HepG2 (cell line): Measurements from ENCODE around the gene ATR. TPM values are rescaled to one million over a fixed set of nuclear protein-coding genes. Genes with fewer than 3 reads are reported as not detected.

Source experiments
- ATAC-seq: fragments of 200-7000 bp; cut with Tn5 transposase; 3 replicates; pipeline ENCODE4 v1.9.1; 2020; ENCODE audit warnings: mild to moderate bottlenecking, moderate library complexity
- BruUV-seq: library from RNA; stranded (reverse); fragments of 400-500 nt; replicated peaks from 2 replicates; lab custom pipeline; 2021; lab: Mats Ljungman, UMichigan
- CTCF ChIA-PET: fragments of 300-600 bp; formaldehyde crosslinking; extraction: SDS; loops from one replicate; lab custom pipeline; 2021; ENCODE audit warnings: low total read pairs, inconsistent platforms, low intra/inter-chr PET ratio; lab: Yijun Ruan, JAX
- POLR2A ChIA-PET: fragments of 350-600 bp; sonication (Branson Sonifier 250); formaldehyde crosslinking; loops from one replicate; lab custom pipeline; 2020; ENCODE audit warnings: antibody characterized with exemption, inconsistent platforms; lab: Yijun Ruan, JAX
- DNase-seq: peaks from one replicate; pipeline ENCODE4 v3.0.0-alpha.2; 2015; ENCODE audit warnings: low spot score
- FAIRE-seq: peaks from 3 replicates; lab custom pipeline; 2011; peaks lifted over from hg19 to GRCh38; lab: Jason Lieb, UNC
- H2AFZ ChIP-seq: one replicate; pipeline ENCODE4 v1.6.1; 2011; ENCODE audit warnings: low read length, inconsistent platforms
- H3K27ac ChIP-seq: fragments of 300-600 bp; 3 replicates; pipeline ENCODE4 v1.8.0; 2011; ENCODE audit warnings: mixed run types, mild to moderate bottlenecking, mixed read lengths, low read length, inconsistent platforms; ENCODE audit not compliant: insufficient read depth; ENCODE audit errors: extremely low read length
- H3K27me3 ChIP-seq, 2 experiments: fragments of 200-600 bp in 1 of 2; 2 replicates in 1 of 2; 3 replicates in 1 of 2; pipeline versions ENCODE4 v1.6.0 to v1.8.0; 2011; ENCODE audit warnings: low read length in 2 of 2, mild to moderate bottlenecking in 2 of 2, moderate library complexity in 2 of 2, inconsistent platforms in 1 of 2; ENCODE audit not compliant: insufficient read depth in 2 of 2, control insufficient read depth in 1 of 2
- H3K36me3 ChIP-seq, 2 experiments: fragments of 200-600 bp in 1 of 2; replicated peaks in 1 of 2; 2 replicates in 1 of 2; 3 replicates in 1 of 2; pipeline versions ENCODE4 v1.5.1 to v1.8.0; 2011; ENCODE audit warnings: low read length in 2 of 2, inconsistent platforms in 1 of 2; ENCODE audit not compliant: insufficient read depth in 2 of 2, control insufficient read depth in 1 of 2
- H3K4me1 ChIP-seq: 2 replicates; pipeline ENCODE4 v1.5.1; 2012; ENCODE audit warnings: low read length, inconsistent platforms; ENCODE audit not compliant: insufficient read depth
- H3K4me2 ChIP-seq: 2 replicates; pipeline ENCODE4 v1.6.0; 2011; ENCODE audit warnings: low read depth, low read length, inconsistent platforms
- H3K4me3 ChIP-seq, 3 experiments: fragments of 200-600 bp in 1 of 3; sonication (generic), shearing (Covaris generic) in 1 of 3; replicated peaks in 1 of 3; 2 replicates each; pipeline ENCODE4 v1.5.1; 2011 to 2016; ENCODE audit warnings: low read length in 3 of 3, inconsistent platforms in 2 of 3, low read depth in 2 of 3, mild to moderate bottlenecking in 2 of 3, control low read depth in 1 of 3, mixed read lengths in 1 of 3; ENCODE audit not compliant: insufficient read depth in 1 of 3
- H3K79me2 ChIP-seq: one replicate; pipeline ENCODE4 v1.6.1; 2011; ENCODE audit warnings: low read length, inconsistent platforms; ENCODE audit not compliant: insufficient read depth
- H3K9ac ChIP-seq: 2 replicates; pipeline ENCODE4 v1.6.0; 2011; ENCODE audit warnings: mild to moderate bottlenecking, low read depth, low read length, inconsistent platforms; ENCODE audit not compliant: insufficient read depth
- H3K9me3 ChIP-seq: 2 replicates; pipeline ENCODE4 v1.5.1; 2012; ENCODE audit warnings: mild to moderate bottlenecking, low read length
- H4K20me1 ChIP-seq: 2 replicates; pipeline ENCODE4 v1.6.0; 2011; ENCODE audit warnings: inconsistent platforms, mild to moderate bottlenecking, low read length, moderate library complexity; ENCODE audit not compliant: insufficient read depth
- E2F1 ChIP-seq: sonication (generic); formaldehyde crosslinking; IDR thresholded peaks from 2 replicates; pipeline ENCODE4 v1.5.0; 2020; ENCODE audit warnings: missing genetic modification reagents
- FOSL2 ChIP-seq: sonication (generic); formaldehyde crosslinking; IDR thresholded peaks from 2 replicates; pipeline ENCODE4 v1.4.0; 2020; ENCODE audit warnings: missing genetic modification reagents
- GFI1 ChIP-seq: sonication (generic); formaldehyde crosslinking; IDR thresholded peaks from 2 replicates; pipeline ENCODE4 v1.5.0; 2020; ENCODE audit warnings: missing genetic modification reagents, mild to moderate bottlenecking, borderline replicate concordance
- JUND ChIP-seq: sonication (generic); formaldehyde crosslinking; IDR thresholded peaks from 2 replicates; pipeline ENCODE4 v1.8.0; 2022; ENCODE audit warnings: mild to moderate bottlenecking, missing genetic modification reagents
- MAFF ChIP-seq: IDR thresholded peaks from 2 replicates; pipeline ENCODE4 v1.6.1; 2011; ENCODE audit warnings: low read depth, low read length, improper control_type of control experiment
- MAX ChIP-seq: IDR thresholded peaks from 2 replicates; pipeline ENCODE4 v1.6.1; 2012; ENCODE audit warnings: inconsistent platforms
- NFKBIZ ChIP-seq: IDR thresholded peaks from 2 replicates; pipeline ENCODE4 v1.6.1; 2018; ENCODE audit warnings: missing genetic modification reagents, missing compliant biosample characterization
- PBX2 ChIP-seq: IDR thresholded peaks from 2 replicates; pipeline ENCODE4 v1.6.1; 2016; ENCODE audit warnings: control low read depth
- PLRG1 ChIP-seq: fragments of 450-650 bp; conservative IDR thresholded peaks from 2 replicates; pipeline ENCODE4 v1.6.1; 2016
- TEAD3 ChIP-seq: optimal IDR thresholded peaks from 2 replicates; pipeline ENCODE3; 2016; ENCODE audit warnings: borderline replicate concordance
- TP53 ChIP-seq: sonication (generic); formaldehyde crosslinking; conservative IDR thresholded peaks from 2 replicates; pipeline ENCODE4 v1.4.0; 2020; ENCODE audit warnings: missing genetic modification reagents
- XRCC5 ChIP-seq: fragments of 200-400 bp; formaldehyde crosslinking; optimal IDR thresholded peaks from 2 replicates; pipeline ENCODE3; 2017; ENCODE audit warnings: mild to moderate bottlenecking, low read length
- ZBTB25 ChIP-seq: IDR thresholded peaks from 2 replicates; pipeline ENCODE4 v1.6.1; 2018; ENCODE audit warnings: missing genetic modification reagents
- ZFP1 ChIP-seq: IDR thresholded peaks from 2 replicates; pipeline ENCODE4 v1.6.1; 2016
- ZMYM2 ChIP-seq: sonication (generic); formaldehyde crosslinking; IDR thresholded peaks from 2 replicates; pipeline ENCODE4 v1.8.0; 2022; ENCODE audit warnings: mild to moderate bottlenecking, missing genetic modification reagents
- ZNF121 ChIP-seq: sonication (generic); formaldehyde crosslinking; IDR thresholded peaks from 2 replicates; pipeline ENCODE4 v1.5.0; 2020; ENCODE audit warnings: mild to moderate bottlenecking, missing genetic modification reagents
- ZNF205 ChIP-seq: IDR thresholded peaks from 2 replicates; pipeline ENCODE4 v1.6.1; 2018; ENCODE audit warnings: missing biosample characterization, missing genetic modification reagents
- ZNF280B ChIP-seq: sonication (generic); formaldehyde crosslinking; IDR thresholded peaks from 2 replicates; pipeline ENCODE4 v1.5.0; 2020; ENCODE audit warnings: missing genetic modification reagents, mild to moderate bottlenecking, borderline replicate concordance
- ZSCAN30 ChIP-seq: sonication (generic); formaldehyde crosslinking; IDR thresholded peaks from 2 replicates; pipeline ENCODE4 v1.5.0; 2020; ENCODE audit warnings: mild to moderate bottlenecking, missing genetic modification reagents
- WGBS: methylation state at CpG from one replicate; pipeline ENCODE4 v1.1.6; 2017; ENCODE audit warnings: low lambda C conversion rate; 5-methylcytosine and 5-hydroxymethylcytosine counted together
- in situ Hi-C: cut with HindIII; loops from 2 replicates; pipeline ENCODE4 v1.10.0; 2017; ENCODE audit warnings: low pct_unique_long_range_greater_than_20kb; ENCODE audit not compliant: extremely low pct_ligation_motif_present
- intact Hi-C: fragments of 100-400 bp; cut with micrococcal nuclease; formaldehyde crosslinking; loops from one replicate; pipeline ENCODE4 v1.10.0; 2022; ENCODE audit not compliant: unreplicated experiment
- polyA plus RNA-seq, 8 experiments: library from polyadenylated mRNA; depleted of rRNA in 3 of 8; stranded (reverse) in 7 of 8; unstranded in 1 of 8; fragments of >200 nt; fragmentation: Illumina TruSeq in 4 of 8; extraction: Trizol in 4 of 8; gene quantifications; 2 replicates each; pipeline versions ENCODE4 v1.2.1 to v1.2.3, GENCODE V29; 2011 to 2016; ENCODE audit warnings: low read depth in 4 of 8, missing spikeins in 1 of 8, mixed read lengths in 1 of 8; ENCODE audit not compliant: insufficient read depth in 1 of 8
- total RNA-seq, 5 experiments: library from RNA; depleted of rRNA; stranded (reverse); fragments of >200 nt; fragmentation: Illumina TruSeq; extraction: Trizol; gene quantifications; 2 replicates each; pipeline ENCODE4 v1.2.3, GENCODE V29; 2016; ENCODE audit warnings: low read depth in 1 of 5

Gene ATR
- total and polyA plus RNA-seq, 2 of the 13 experiments (the other 11 are each of a cell fraction or from before 2014, with no cell fraction given), result 6.6 to 17.0 TPM

- TF ChIP-seq ZBTB25 (CRISPR knock-in tag) (no peak), PLRG1 (no peak)
Observed at GRCh38 chr3:142595951-142596725, 17.6 kb upstream of the ATR start, which contains the start of gene PLS1 (continued).

GRCh38 chr3:142595581-142595950, 17.0 kb upstream of the ATR start:
- Histone ChIP-seq H3K36me3 (no peaks in the 10 kb centered on the region), H3K4me2 (peak overlapping the region; percentile 87), H3K27me3 (no peaks in the 10 kb centered on the region; a peak in 2 of 5 replicates), H2AFZ (peak overlapping the region; percentile 98), H3K4me3 (peak overlapping the region; percentile 80 to 83 (median 80)), H3K9me3 (no peaks in the 10 kb centered on the region), H4K20me1 (no peaks in the 10 kb centered on the region), H3K27ac (peak overlapping the region; percentile 82), H3K79me2 (peaks cover 17% of the 10 kb centered on the region), H3K9ac (peak overlapping the region; percentile 77), H3K4me1 (peaks cover 29% of the 10 kb centered on the region)
- FAIRE-seq (no peak), DNase-seq (peak; percentile 74), ATAC-seq (peak; percentile 60)
- in situ Hi-C loops, result no loop called here
- WGBS, result 1% methylated on average over 7 of the region's 7 CpGs
- intact Hi-C loops, result no loop called here
- BruUV-seq, result TSS peak; percentile 99
- POLR2A ChIA-PET, result interaction anchor here (1.1 to 2.1 kb wide), 4 partner anchors 13 to 128 kb away, joined by 4 to 14 read pairs (median 6); partner anchors contain the start of genes ATR and TRPC1
- CTCF ChIA-PET, result no interaction called here
- TF ChIP-seq ZFP1 (CRISPR knock-in tag) (no peak), ZNF205 (CRISPR knock-in tag) (no peak), MAX (peak; percentile 56), E2F1 (no peak), ZNF280B (no peak), JUND (CRISPR knock-in tag) (0 out of 2 replicates have a peak, but pooled peaks have one; percentile 52), NFKBIZ (CRISPR knock-in tag) (0 out of 2 replicates have a peak, but pooled peaks have one; percentile 15), TEAD3 (CRISPR knock-in tag) (peak; percentile 67), ZMYM2 (no peak), PBX2 (no peak), GFI1 (CRISPR knock-in tag) (0 out of 2 replicates have a peak, but pooled peaks have one; percentile 46), ZNF121 (0 out of 2 replicates have a peak, but pooled peaks have one; percentile 10), XRCC5 (no peak), FOSL2 (CRISPR knock-in tag) (peak; percentile 83), MAFF (no peak), ZSCAN30 (CRISPR knock-in tag) (peak; percentile 22; the same call in 1 of the 2 replicates), TP53 (CRISPR knock-in tag) (no peak)
